ENCODE data around the gene TMEM170B. TPM values are rescaled to one million over a fixed set of nuclear protein-coding genes. Genes with fewer than 3 reads are reported as not detected.
"Not testable (repeated sequence)": the region's sequence is repeated elsewhere in the genome, so short reads cannot be mapped to it uniquely, and the experiment has no call there.

The TMEM170B gene
- total RNA-seq, 1 experiment from 2014 or later = 1.0 TPM

DNA sequence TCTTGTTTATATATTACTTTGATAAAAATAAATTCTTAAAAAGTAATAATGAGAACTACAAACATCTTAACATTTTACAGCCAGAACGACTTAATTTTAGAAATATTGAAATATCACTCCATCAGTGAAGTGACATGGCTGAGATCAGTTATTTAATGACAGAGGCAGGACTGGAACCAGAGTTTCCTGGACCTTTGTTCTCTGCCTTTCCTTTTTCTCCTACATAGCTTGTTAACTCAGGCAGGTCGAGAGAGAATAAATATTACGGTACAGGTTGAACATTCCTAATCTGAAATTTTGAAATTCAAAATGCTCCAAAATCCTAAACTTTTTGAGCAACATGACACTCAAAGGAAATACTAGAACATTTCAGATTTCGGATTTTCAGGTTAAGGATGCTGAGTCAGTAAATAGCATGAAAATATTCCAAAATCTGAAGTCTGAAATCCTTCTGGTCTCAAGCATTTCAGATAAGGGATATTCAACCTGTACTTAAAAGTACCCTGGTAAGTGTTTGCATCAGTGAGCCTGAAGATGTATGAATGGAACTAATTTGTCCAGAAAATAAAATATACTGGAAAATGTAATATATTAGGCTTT lies 6.5 kb downstream of the TMEM170B start:
- ChIA-PET RAD21 (ENCODE audit: low non-redundant PET in 1 of 2, low total read pairs in 2 of 2, uncharacterized antibody in 2 of 2, unreplicated experiment in 2 of 2) (no interaction called here), CTCF (no interaction called here), POLR2A (no interaction called here)
- H2AFZ ChIP-seq (ENCODE audit: low read depth, low read length, poor library complexity, severe bottlenecking) = no peak overlapping the region
- no peaks in the 10 kb centered on the region for H3K9me2 ChIP-seq (ENCODE audit: insufficient read depth)
- H3K27ac ChIP-seq (ENCODE audit: low read depth, low read length) = no peak overlapping the region
- intact Hi-C loops (cut with micrococcal nuclease) = no loop called here
- no peaks in the 10 kb centered on the region for H3K79me2 ChIP-seq (ENCODE audit: insufficient read depth, low read length)
- H3K4me1 ChIP-seq (ENCODE audit: control insufficient read depth in 1 of 2, insufficient read depth in 2 of 2, low read length in 2 of 2) = no peaks in the 10 kb centered on the region
- no peaks in the 10 kb centered on the region for H4K20me1 ChIP-seq (ENCODE audit: insufficient read depth)
- no peaks in the 10 kb centered on the region for H3K9me3 ChIP-seq (ENCODE audit: control insufficient read depth in 1 of 2, insufficient read depth in 1 of 2, low read depth in 1 of 2, low read length in 2 of 2)
- TF ChIP-seq SP1 (IDR thresholded peaks at IDR 0.05; ENCODE audit: low read depth) = no peak
- ATAC-seq (no peak), DNase-seq (ENCODE audit: low read depth, low spot score) (no peak)
- no peak overlapping the region for H3K4me3 ChIP-seq (replicated peaks in 1 of 2; ENCODE audit: low read depth in 1 of 2, low read length in 2 of 2)
- BruUV-seq (replicated peaks) = no TSS peak
- no peak overlapping the region for H3K4me2 ChIP-seq (ENCODE audit: low read length)
- no peaks in the 10 kb centered on the region for H3K27me3 ChIP-seq (ENCODE audit: insufficient read depth, low read length)
- H3K9ac ChIP-seq (ENCODE audit: low read length) = no peak overlapping the region
- no peaks in the 10 kb centered on the region for H3K36me3 ChIP-seq (ENCODE audit: control insufficient read depth in 1 of 2, insufficient read depth in 2 of 2, low read length in 2 of 2)

DNA sequence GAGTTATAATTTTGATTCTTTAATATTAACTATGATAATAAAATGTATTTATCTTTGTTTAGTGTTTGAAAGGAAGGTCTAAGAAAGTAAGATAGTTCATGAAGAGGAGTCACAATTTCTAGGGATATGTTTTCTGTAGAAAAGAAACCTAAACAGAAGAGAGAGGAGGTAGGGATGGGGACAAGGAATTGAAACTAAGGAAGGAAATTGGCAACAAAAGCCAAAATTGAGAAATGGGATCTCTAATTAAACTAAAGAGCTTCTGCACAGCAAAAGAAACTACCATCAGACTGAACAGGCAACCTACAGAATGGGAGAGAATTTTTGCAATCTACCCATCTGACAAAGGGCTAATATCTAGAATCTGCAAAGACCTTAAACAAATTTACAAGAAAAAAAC lies 10.3 kb downstream of the TMEM170B start:
- DNase-seq (ENCODE audit: low read depth, low spot score); BruUV-seq (replicated peaks); H3K4me3 ChIP-seq (replicated peaks in 1 of 2; ENCODE audit: low read depth in 1 of 2, low read length in 2 of 2); H2AFZ ChIP-seq (ENCODE audit: low read depth, low read length, poor library complexity, severe bottlenecking); CTCF ChIA-PET; H3K79me2 ChIP-seq (ENCODE audit: insufficient read depth, low read length); H3K27me3 ChIP-seq (ENCODE audit: insufficient read depth, low read length); H4K20me1 ChIP-seq (ENCODE audit: insufficient read depth); H3K9me2 ChIP-seq (ENCODE audit: insufficient read depth); H3K27ac ChIP-seq (ENCODE audit: low read depth, low read length); H3K9me3 ChIP-seq (ENCODE audit: control insufficient read depth in 1 of 2, insufficient read depth in 1 of 2, low read depth in 1 of 2, low read length in 2 of 2); H3K36me3 ChIP-seq (ENCODE audit: control insufficient read depth in 1 of 2, insufficient read depth in 2 of 2, low read length in 2 of 2); H3K9ac ChIP-seq (ENCODE audit: low read length); H3K4me1 ChIP-seq (ENCODE audit: control insufficient read depth in 1 of 2, insufficient read depth in 2 of 2, low read length in 2 of 2); H3K4me2 ChIP-seq (ENCODE audit: low read length); POLR2A ChIA-PET; intact Hi-C loops (cut with micrococcal nuclease); ATAC-seq; RAD21 ChIA-PET (ENCODE audit: low non-redundant PET in 1 of 2, low total read pairs in 2 of 2, uncharacterized antibody in 2 of 2, unreplicated experiment in 2 of 2): not testable (repeated sequence)

DNA sequence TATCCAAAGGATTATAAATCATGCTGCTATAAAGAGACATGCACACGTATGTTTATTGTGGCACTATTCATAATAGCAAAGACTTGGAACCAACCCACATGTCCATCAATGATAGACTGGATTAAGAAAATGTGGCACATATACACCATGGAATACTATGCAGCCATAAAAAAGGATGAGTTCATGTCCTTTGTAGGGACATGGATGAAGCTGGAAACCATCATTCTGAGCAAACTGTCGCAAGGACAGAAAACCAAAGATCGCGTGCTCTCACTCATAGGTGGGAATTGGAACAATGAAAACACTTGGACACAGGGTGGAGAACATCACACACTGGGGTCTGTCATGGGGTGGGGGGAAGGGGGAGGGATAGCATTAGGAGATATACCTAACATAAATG lies 11.0 kb downstream of the TMEM170B start:
- H4K20me1 ChIP-seq (ENCODE audit: insufficient read depth); H3K27me3 ChIP-seq (ENCODE audit: insufficient read depth, low read length); H3K36me3 ChIP-seq (ENCODE audit: control insufficient read depth in 1 of 2, insufficient read depth in 2 of 2, low read length in 2 of 2); H3K9me3 ChIP-seq (ENCODE audit: control insufficient read depth in 1 of 2, insufficient read depth in 1 of 2, low read depth in 1 of 2, low read length in 2 of 2); H3K4me3 ChIP-seq (replicated peaks in 1 of 2; ENCODE audit: low read depth in 1 of 2, low read length in 2 of 2); H3K27ac ChIP-seq (ENCODE audit: low read depth, low read length); ATAC-seq; POLR2A ChIA-PET; RAD21 ChIA-PET (ENCODE audit: low non-redundant PET in 1 of 2, low total read pairs in 2 of 2, uncharacterized antibody in 2 of 2, unreplicated experiment in 2 of 2); H3K4me1 ChIP-seq (ENCODE audit: control insufficient read depth in 1 of 2, insufficient read depth in 2 of 2, low read length in 2 of 2); H2AFZ ChIP-seq (ENCODE audit: low read depth, low read length, poor library complexity, severe bottlenecking); intact Hi-C loops (cut with micrococcal nuclease); BruUV-seq (replicated peaks); DNase-seq (ENCODE audit: low read depth, low spot score); H3K9ac ChIP-seq (ENCODE audit: low read length); CTCF ChIA-PET; H3K9me2 ChIP-seq (ENCODE audit: insufficient read depth); H3K79me2 ChIP-seq (ENCODE audit: insufficient read depth, low read length); H3K4me2 ChIP-seq (ENCODE audit: low read length): not testable (repeated sequence)

Measured in HCT116 (cell line).